ENCODE measurements around the gene ZSCAN32. TPM values are rescaled to one million over a fixed set of nuclear protein-coding genes. Genes with fewer than 3 reads are reported as not detected.

ZSCAN32 gene
- total RNA-seq, 1 donor from 2014 or later = 14.3 TPM

- H3K9me3 Mint-ChIP-seq (ENCODE audit: unreplicated experiment) = peaks cover 3% of the 10 kb centered on the region
- no peaks in the 10 kb centered on the region for H3K36me3 Mint-ChIP-seq (ENCODE audit: unreplicated experiment)
- H3K4me1 Mint-ChIP-seq (ENCODE audit: unreplicated experiment) = no peaks in the 10 kb centered on the region
- no peak overlapping the region for H3K27ac Mint-ChIP-seq (ENCODE audit: unreplicated experiment)
- no peak for TF ChIP-seq CTCF (IDR thresholded peaks at IDR 0.05)
- no peak overlapping the region for H3K4me3 Mint-ChIP-seq (ENCODE audit: unreplicated experiment)
- peaks cover 11% of the 10 kb centered on the region for H3K27me3 Mint-ChIP-seq (ENCODE audit: unreplicated experiment)
- DNase-seq (ENCODE audit: extremely low spot score, unreplicated experiment) = no peak
These were observed 53.2 kb downstream of the ZSCAN32 start for GRCh38 chr16:3347586-3347985.

GRCh38 chr16:3346041-3346440 is 54.8 kb downstream of the ZSCAN32 start:
- no peaks in the 10 kb centered on the region for H3K36me3 Mint-ChIP-seq (ENCODE audit: unreplicated experiment)
- no peaks in the 10 kb centered on the region for H3K4me1 Mint-ChIP-seq (ENCODE audit: unreplicated experiment)
- DNase-seq (ENCODE audit: extremely low spot score, unreplicated experiment) = no peak
- H3K4me3 Mint-ChIP-seq (ENCODE audit: unreplicated experiment) = no peak overlapping the region
- H3K9me3 Mint-ChIP-seq (ENCODE audit: unreplicated experiment) = peaks cover 3% of the 10 kb centered on the region
- no peak overlapping the region for H3K27ac Mint-ChIP-seq (ENCODE audit: unreplicated experiment)
- H3K27me3 Mint-ChIP-seq (ENCODE audit: unreplicated experiment) = peaks cover 5% of the 10 kb centered on the region
- TF ChIP-seq CTCF (IDR thresholded peaks at IDR 0.05) = no peak

Other genes with a start within 250 kb of the ZSCAN32 start
- not detected in 2 replicates for gene OR1F1, start 212.8 kb downstream of the ZSCAN32 start, total RNA-seq
- 9.0 and 9.1 TPM in 2 replicates for gene ZNF200, start 165.8 kb downstream of the ZSCAN32 start, total RNA-seq
- gene MEFV, start 144.4 kb downstream of the ZSCAN32 start, total RNA-seq = not detected in 2 replicates
- 30.4 and 33.2 TPM in 2 replicates for gene ZNF263, start 117.5 kb downstream of the ZSCAN32 start, total RNA-seq
- 8.2 and 10.0 TPM in 2 replicates for gene TIGD7, start 95.6 kb downstream of the ZSCAN32 start, total RNA-seq
- gene ZNF75A, start 95.5 kb downstream of the ZSCAN32 start, total RNA-seq = 24.2 and 26.2 TPM in 2 replicates
- not detected in 2 replicates for gene OR2C1, start 45.1 kb downstream of the ZSCAN32 start, total RNA-seq
- gene ZNF174, start 211 bp upstream of the ZSCAN32 start, total RNA-seq = 13.7 and 14.1 TPM in 2 replicates
- gene ZNF597, start 42.5 kb upstream of the ZSCAN32 start, total RNA-seq = 2.3 TPM in 2 replicates
- 53.9 and 55.0 TPM in 2 replicates for gene NAA60, start 42.7 kb upstream of the ZSCAN32 start, total RNA-seq
- gene C16orf90, start 94.5 kb upstream of the ZSCAN32 start, total RNA-seq = not detected in 2 replicates
- 28.7 and 28.9 TPM in 2 replicates for gene CLUAP1, start 100.0 kb upstream of the ZSCAN32 start, total RNA-seq
- gene NLRC3, start 176.4 kb upstream of the ZSCAN32 start, total RNA-seq = not detected in 2 replicates
- gene SLX4, start 210.6 kb upstream of the ZSCAN32 start, total RNA-seq = 7.1 and 8.4 TPM in 2 replicates

Data from osteocyte (in vitro differentiated cells).